ENCODE data around the gene PRSS53.

- TF ChIP-seq CTCF (IDR thresholded peaks at IDR 0.05) (no peak), POLR2A (IDR thresholded peaks at IDR 0.05) (no peak)
Measured at GRCh38 chr16:31085873-31086628, 2.7 kb downstream of the PRSS53 start.

All from lower leg skin (tissue), 3 donors.